ENCODE data around the gene CCDC40. TPM values are rescaled to one million over a fixed set of nuclear protein-coding genes. Genes with fewer than 3 reads are reported as not detected.

Gene CCDC40
- total RNA-seq, 2 experiments from 2014 or later: 0.64 to 0.77 TPM

DNA sequence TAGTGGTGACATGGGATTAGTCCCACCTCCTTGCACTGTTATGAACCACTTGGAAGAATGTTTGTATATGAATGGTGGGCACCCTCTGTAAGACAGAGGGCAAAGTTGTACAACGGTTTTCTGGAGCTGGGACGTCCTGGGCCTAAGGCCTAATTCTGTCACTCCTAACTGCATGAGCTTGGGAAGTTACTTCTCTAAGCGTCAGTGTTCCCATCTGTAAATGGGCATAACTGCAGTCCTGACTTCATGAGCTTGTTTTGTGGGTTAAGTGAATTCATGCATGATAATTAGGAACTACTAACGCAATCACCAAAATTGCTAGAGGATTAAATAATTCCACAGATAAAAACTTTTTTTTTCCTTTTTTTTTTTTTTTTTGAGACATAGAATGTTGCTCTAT, 2.6 kb upstream of the CCDC40 start:
- intact Hi-C loops (cut with DNase I, micrococcal nuclease): loop anchor here in 1 of 2 experiments (2.0 kb wide), 1 partner anchor 25 kb away; no protein-coding TSS in a partner anchor
- Histone ChIP-seq H3K9me3 (ENCODE audit: control insufficient read depth in 1 of 2, insufficient read depth in 1 of 2, low read length in 2 of 2) (no peaks in the 10 kb centered on the region), H3K36me3 (ENCODE audit: insufficient read depth, low read length) (no peaks in the 10 kb centered on the region), H3K27me3 (ENCODE audit: control insufficient read depth in 1 of 2, insufficient read depth in 2 of 2, low read length in 2 of 2) (peaks cover 0 to 13% of the 10 kb centered on the region in 2 experiments), H3K27ac (ENCODE audit: low read depth in 1 of 2, low read length in 2 of 2) (no peak overlapping the region), H3K4me3 (ENCODE audit: low read length) (no peak overlapping the region), H3K4me1 (ENCODE audit: insufficient read depth, low read length) (peaks cover 23% of the 10 kb centered on the region)
- Mint-ChIP-seq H3K36me3 (ENCODE audit: low read depth) (no peaks in the 10 kb centered on the region), H3K27ac (no peak overlapping the region), H3K9me3 (no peaks in the 10 kb centered on the region), H3K27me3 (peaks cover 4% of the 10 kb centered on the region), H3K4me1 (ENCODE audit: low read depth) (peaks cover 18% of the 10 kb centered on the region), H3K4me3 (peak overlapping the region; percentile 92)
- no peak for DNase-seq
- no peak for ATAC-seq (ENCODE audit: poor library complexity)
- TF ChIP-seq CTCF (IDR thresholded peaks at IDR 0.05): no peak
- POLR2A ChIA-PET: interaction anchor here (1.8 kb wide), 1 partner anchor 37 kb away, joined by 4 read pairs; no protein-coding TSS in a partner anchor
- CTCF ChIA-PET: interaction anchor here (2.5 kb wide), 1 partner anchor 25 kb away, joined by 7 read pairs; no protein-coding TSS in a partner anchor

DNA sequence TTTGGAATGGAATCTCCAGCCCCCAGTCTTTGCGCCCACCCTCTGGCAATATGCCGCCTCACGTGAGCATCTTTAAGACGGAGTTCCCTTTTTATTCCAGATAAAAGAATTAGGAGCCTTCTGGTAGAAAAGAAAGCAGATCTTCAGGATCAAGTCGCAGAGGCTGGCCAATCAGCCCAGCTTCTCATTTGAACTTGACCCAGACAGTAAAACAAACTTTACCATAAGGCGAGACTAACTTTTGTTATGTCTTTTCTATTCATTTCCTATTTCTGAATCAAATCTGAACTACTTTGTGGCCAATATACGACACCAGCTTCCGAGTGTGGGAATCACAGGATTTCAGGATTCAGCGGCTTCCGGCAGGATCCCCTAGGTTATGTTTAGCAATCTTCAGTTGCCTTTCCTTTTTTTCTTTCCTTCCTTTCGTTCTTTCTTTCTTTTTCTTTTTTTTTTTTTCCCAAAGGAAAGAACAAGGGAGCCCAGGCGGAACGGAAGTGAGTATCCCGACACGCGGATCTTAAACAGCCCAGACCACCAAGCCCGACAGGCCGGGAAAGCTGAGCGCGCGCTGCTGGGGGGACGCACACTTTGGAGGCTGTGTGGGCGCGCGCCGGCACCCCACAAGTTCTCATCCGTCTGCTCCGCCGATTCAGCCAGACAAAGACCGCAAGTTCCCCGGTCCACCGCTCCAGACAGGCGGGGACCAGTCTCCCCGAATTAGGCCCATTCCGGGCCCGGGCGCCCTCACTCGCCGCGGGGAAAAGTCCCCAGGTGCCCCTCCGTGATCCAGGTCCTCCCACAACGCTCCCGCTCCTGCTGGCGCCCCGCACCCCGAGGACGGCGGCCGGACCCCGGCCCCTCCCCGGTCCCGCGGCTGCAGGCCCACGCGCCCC, 1.4 kb upstream of the CCDC40 start:
- ChIA-PET POLR2A (interaction anchor here (0.6 to 1.8 kb wide), 3 partner anchors 38 to 1066 kb away, joined by 3 to 4 read pairs (median 3); no protein-coding TSS in a partner anchor), CTCF (interaction anchor here (0.7 to 2.5 kb wide), 2 partner anchors 26 to 605 kb away, joined by 3 to 7 read pairs; no protein-coding TSS in a partner anchor)
- Mint-ChIP-seq H3K27ac (peak overlapping the region; percentile 56), H3K27me3 (peaks cover 4% of the 10 kb centered on the region), H3K4me3 (peak overlapping the region; percentile 92), H3K4me1 (ENCODE audit: low read depth) (peaks cover 18% of the 10 kb centered on the region), H3K9me3 (no peaks in the 10 kb centered on the region), H3K36me3 (ENCODE audit: low read depth) (no peaks in the 10 kb centered on the region)
- no peak for TF ChIP-seq CTCF (IDR thresholded peaks at IDR 0.05)
- DNase-seq (peak; percentile 9 to 84 (median 44)), ATAC-seq (ENCODE audit: poor library complexity) (peak; percentile 28)
- Histone ChIP-seq H3K9me3 (ENCODE audit: control insufficient read depth in 1 of 2, insufficient read depth in 1 of 2, low read length in 2 of 2) (no peaks in the 10 kb centered on the region), H3K27ac (ENCODE audit: low read depth in 1 of 2, low read length in 2 of 2) (no peak overlapping the region), H3K36me3 (ENCODE audit: insufficient read depth, low read length) (no peaks in the 10 kb centered on the region), H3K4me3 (ENCODE audit: low read length) (peak overlapping the region; percentile 54), H3K27me3 (ENCODE audit: control insufficient read depth in 1 of 2, insufficient read depth in 2 of 2, low read length in 2 of 2) (peaks cover 0 to 13% of the 10 kb centered on the region in 2 experiments), H3K4me1 (ENCODE audit: insufficient read depth, low read length) (peaks cover 23% of the 10 kb centered on the region)
- intact Hi-C loops (cut with DNase I, micrococcal nuclease): loop anchor here (2.0 to 5.0 kb wide), 3 partner anchors 26 to 67 kb away; partner anchors contain the start of gene GAA (in 1 of the 2)

GRCh38 chr17:80035687-80035936, 830 bp upstream of the CCDC40 start, which contains the start of gene TBC1D16:
TBC1D16 (minus strand) TSS chr17:80035872; CDS start chr17:80013547, 22,325 bp downstream.
- peak within 1 kb of the TSS; percentile 65 for H3K4me3 ChIP-seq (ENCODE audit: low read length)
- peak within 1 kb of the TSS in 1 of 2 donors; percentile 40 for H3K27ac ChIP-seq (ENCODE audit: low read depth in 1 of 2, low read length in 2 of 2)
- TF ChIP-seq CTCF (IDR thresholded peaks at IDR 0.05): no peak
- no peaks in the 10 kb centered on the region for H3K9me3 ChIP-seq (ENCODE audit: control insufficient read depth in 1 of 2, insufficient read depth in 1 of 2, low read length in 2 of 2)
- Mint-ChIP-seq H3K36me3 (ENCODE audit: low read depth) (no peaks in the 10 kb centered on the region), H3K9me3 (no peaks in the 10 kb centered on the region), H3K27me3 (peaks cover 4% of the 10 kb centered on the region), H3K4me3 (peak within 1 kb of the TSS; percentile 95), H3K4me1 (ENCODE audit: low read depth) (peaks cover 18% of the 10 kb centered on the region), H3K27ac (peak within 1 kb of the TSS; percentile 81)
- DNase-seq (peak in 3 of 14 experiments; percentile 38 to 79 (median 52)), ATAC-seq (ENCODE audit: poor library complexity) (no peak)
- no peaks in the 10 kb centered on the region for H3K36me3 ChIP-seq (ENCODE audit: insufficient read depth, low read length)
- POLR2A ChIA-PET: interaction anchor here (1.8 kb wide), 1 partner anchor 39 kb away, joined by 4 read pairs; no protein-coding TSS in a partner anchor
- H3K4me1 ChIP-seq (ENCODE audit: insufficient read depth, low read length): peaks cover 23% of the 10 kb centered on the region
- intact Hi-C loops (cut with DNase I, micrococcal nuclease): loop anchor here (2.0 to 5.0 kb wide), 3 partner anchors 27 to 67 kb away; partner anchors contain the start of gene GAA (in 1 of the 2)
- peaks cover 0 to 13% of the 10 kb centered on the region in 2 experiments for H3K27me3 ChIP-seq (ENCODE audit: control insufficient read depth in 1 of 2, insufficient read depth in 2 of 2, low read length in 2 of 2)
- CTCF ChIA-PET: interaction anchor here (2.5 kb wide), 1 partner anchor 27 kb away, joined by 7 read pairs; no protein-coding TSS in a partner anchor

Data from CD4-positive, alpha-beta T cell (primary cell).